HepG2 (cell line): Measurements from ENCODE around the gene RASSF4. TPM values are rescaled to one million over a fixed set of nuclear protein-coding genes. Genes with fewer than 3 reads are reported as not detected.
A peak's percentile ranks its signal among the peaks of the same experiment; 100 is the strongest.

Experiments used
- FOXK1 ChIP-seq: sonication (generic); formaldehyde crosslinking; IDR thresholded peaks from 2 replicates; pipeline ENCODE4 v1.4.0; 2020; ENCODE audit warnings: low read depth, missing genetic modification reagents, borderline replicate concordance
- GZF1 ChIP-seq: sonication (generic); formaldehyde crosslinking; IDR thresholded peaks from 2 replicates; pipeline ENCODE4 v1.5.1; 2020; ENCODE audit warnings: mild to moderate bottlenecking, missing genetic modification reagents
- HDAC2 ChIP-seq: sonication (generic); formaldehyde crosslinking; IDR thresholded peaks from 2 replicates; pipeline ENCODE4 v1.4.0; 2020; ENCODE audit warnings: missing genetic modification reagents
- HES4 ChIP-seq: sonication (generic); formaldehyde crosslinking; IDR thresholded peaks from 2 replicates; pipeline ENCODE4 v1.9.0; 2021; ENCODE audit warnings: mild to moderate bottlenecking, missing genetic modification reagents, borderline replicate concordance
- HNRNPK ChIP-seq: fragments of 200-400 bp; formaldehyde crosslinking; IDR thresholded peaks from 2 replicates; pipeline ENCODE4 v1.6.1; 2018; ENCODE audit warnings: low read length, low read depth, moderate library complexity, mild to moderate bottlenecking; ENCODE audit not compliant: poor library complexity, severe bottlenecking
- PHF20 ChIP-seq: sonication (generic); formaldehyde crosslinking; IDR thresholded peaks from 2 replicates; pipeline ENCODE4 v1.5.0; 2020; ENCODE audit warnings: mild to moderate bottlenecking, missing genetic modification reagents
- PHF8 ChIP-seq: sonication (generic); formaldehyde crosslinking; IDR thresholded peaks from 2 replicates; pipeline ENCODE4 v1.5.0; 2020; ENCODE audit warnings: missing genetic modification reagents
- RBM39 ChIP-seq: fragments of 200-400 bp; formaldehyde crosslinking; IDR thresholded peaks from one replicate; pipeline ENCODE4 v1.6.1; 2018; ENCODE audit warnings: antibody characterized with exemption, mild to moderate bottlenecking, low read depth, low read length; ENCODE audit not compliant: poor library complexity, severe bottlenecking
- SMARCE1 ChIP-seq: fragments of 450-650 bp; IDR thresholded peaks from 2 replicates; pipeline ENCODE4 v1.6.1; 2017; ENCODE audit warnings: borderline replicate concordance
- SRSF1 ChIP-seq: fragments of 200-400 bp; formaldehyde crosslinking; optimal IDR thresholded peaks from 2 replicates; pipeline ENCODE3; 2017; ENCODE audit warnings: mild to moderate bottlenecking, low read depth, low read length, moderate library complexity
- SUZ12 ChIP-seq: fragments of 150-350 bp; IDR thresholded peaks from 2 replicates; pipeline ENCODE4 v1.6.1; 2014; ENCODE audit warnings: low read depth, low read length
- TRAFD1 ChIP-seq: sonication (generic); formaldehyde crosslinking; IDR thresholded peaks from 2 replicates; pipeline ENCODE4 v1.5.1; 2020; ENCODE audit warnings: missing genetic modification reagents, mild to moderate bottlenecking, borderline replicate concordance
- ZFX ChIP-seq: sonication (generic); formaldehyde crosslinking; IDR thresholded peaks from 2 replicates; pipeline ENCODE4 v1.4.0; 2020; ENCODE audit warnings: mild to moderate bottlenecking, low read depth, missing genetic modification reagents, moderate library complexity
- ZNF354B ChIP-seq: sonication (generic); formaldehyde crosslinking; IDR thresholded peaks from 2 replicates; pipeline ENCODE4 v1.8.0; 2022; ENCODE audit warnings: mild to moderate bottlenecking, missing genetic modification reagents
- ZNF382 ChIP-seq: sonication (generic); formaldehyde crosslinking; IDR thresholded peaks from 2 replicates; pipeline ENCODE4 v1.5.0; 2020; ENCODE audit warnings: missing genetic modification reagents, mild to moderate bottlenecking, borderline replicate concordance
- ZNF430 ChIP-seq: sonication (generic); formaldehyde crosslinking; IDR thresholded peaks from 2 replicates; pipeline ENCODE4 v1.9.0; 2021; ENCODE audit warnings: mild to moderate bottlenecking, missing genetic modification reagents
- ZNF432 ChIP-seq: sonication (generic); formaldehyde crosslinking; IDR thresholded peaks from 2 replicates; pipeline ENCODE4 v1.5.0; 2020; ENCODE audit warnings: missing genetic modification reagents, mild to moderate bottlenecking, borderline replicate concordance
- ZNF597 ChIP-seq: sonication (generic); formaldehyde crosslinking; IDR thresholded peaks from 2 replicates; pipeline ENCODE4 v1.5.0; 2020; ENCODE audit warnings: missing genetic modification reagents
- ZSCAN22 ChIP-seq: sonication (generic); formaldehyde crosslinking; IDR thresholded peaks from 2 replicates; pipeline ENCODE4 v1.4.0; 2020; ENCODE audit warnings: mild to moderate bottlenecking, missing genetic modification reagents
- polyA plus RNA-seq, 8 experiments: library from polyadenylated mRNA; depleted of rRNA in 3 of 8; stranded (reverse) in 7 of 8; unstranded in 1 of 8; fragments of >200 nt; fragmentation: Illumina TruSeq in 4 of 8; extraction: Trizol in 4 of 8; gene quantifications; 2 replicates each; pipeline versions ENCODE4 v1.2.1 to v1.2.3, GENCODE V29; 2011 to 2016; ENCODE audit warnings: low read depth in 4 of 8, missing spikeins in 1 of 8, mixed read lengths in 1 of 8; ENCODE audit not compliant: insufficient read depth in 1 of 8
- total RNA-seq, 5 experiments: library from RNA; depleted of rRNA; stranded (reverse); fragments of >200 nt; fragmentation: Illumina TruSeq; extraction: Trizol; gene quantifications; 2 replicates each; pipeline ENCODE4 v1.2.3, GENCODE V29; 2016; ENCODE audit warnings: low read depth in 1 of 5
- TF ChIP-seq, protein P1 (sequence below): sonication (generic); formaldehyde crosslinking; conservative IDR thresholded peaks from 2 replicates; pipeline ENCODE4 v1.5.0; 2020; ENCODE audit warnings: missing genetic modification reagents
- TF ChIP-seq, protein P2 (sequence below): sonication (generic); formaldehyde crosslinking; IDR thresholded peaks from 2 replicates; pipeline ENCODE4 v1.4.0; 2020; ENCODE audit warnings: mild to moderate bottlenecking, missing genetic modification reagents
- TF ChIP-seq, protein P3 (sequence below): sonication (generic); formaldehyde crosslinking; IDR thresholded peaks from 2 replicates; pipeline ENCODE4 v1.4.0; 2020; ENCODE audit warnings: mild to moderate bottlenecking, missing genetic modification reagents
- TF ChIP-seq, protein P4 (sequence below): IDR thresholded peaks from 2 replicates; pipeline ENCODE4 v1.6.1; 2018; ENCODE audit warnings: missing genetic modification reagents

Gene RASSF4
- total and polyA plus RNA-seq, 2 of the 13 experiments (the other 11 are each of a cell fraction or from before 2014, with no cell fraction given), result 34.0 to 51.7 TPM

DNA sequence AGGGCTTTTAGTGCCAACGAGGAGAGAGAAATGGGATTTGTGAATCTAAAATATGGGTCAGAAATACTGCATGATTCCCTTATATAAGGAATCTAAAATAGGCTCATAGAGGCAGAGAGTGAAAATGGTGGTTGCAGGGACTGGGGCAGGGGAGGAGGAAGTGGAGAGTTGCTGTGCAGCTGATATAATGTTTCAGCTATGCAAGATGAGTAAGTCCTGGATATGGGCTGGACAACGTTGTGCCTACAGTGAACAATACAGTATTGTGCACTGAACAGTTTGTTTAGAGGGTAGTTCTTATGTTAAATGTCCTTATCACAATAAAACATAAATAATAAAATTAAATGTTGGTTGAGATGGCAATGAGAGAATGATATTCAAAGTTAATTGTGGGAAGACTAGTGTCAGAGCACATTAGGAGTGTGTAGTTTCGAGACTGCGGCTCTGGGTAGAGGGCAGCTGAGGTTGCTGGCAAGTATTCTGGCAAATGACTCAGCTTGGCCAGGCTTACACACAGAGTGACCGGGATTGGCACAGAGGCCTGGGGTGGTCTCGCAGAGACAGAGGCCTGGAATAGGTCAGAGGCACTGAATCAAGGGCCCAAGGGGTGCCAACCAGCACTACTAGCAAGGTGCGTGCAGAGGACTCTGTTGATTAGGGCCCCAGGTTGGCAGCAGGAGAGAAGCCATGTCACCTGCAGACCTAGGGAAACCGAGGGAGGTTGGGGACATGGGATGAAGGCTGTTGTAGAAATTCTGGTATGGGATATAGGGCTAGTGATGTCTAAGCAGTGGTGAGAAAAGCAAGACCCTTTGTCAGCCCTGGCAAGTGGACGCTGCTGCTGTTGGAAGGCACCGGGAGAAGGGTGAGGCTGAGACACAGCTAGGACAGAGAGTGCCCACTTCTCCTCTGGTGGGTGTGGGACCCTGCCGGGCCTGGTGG is 21.8 kb downstream of the RASSF4 start (continued):
- no peak for TF ChIP-seq TRAFD1 (CRISPR knock-in tag)
- no peak for TF ChIP-seq RBM39
- TF ChIP-seq, protein P1, sequence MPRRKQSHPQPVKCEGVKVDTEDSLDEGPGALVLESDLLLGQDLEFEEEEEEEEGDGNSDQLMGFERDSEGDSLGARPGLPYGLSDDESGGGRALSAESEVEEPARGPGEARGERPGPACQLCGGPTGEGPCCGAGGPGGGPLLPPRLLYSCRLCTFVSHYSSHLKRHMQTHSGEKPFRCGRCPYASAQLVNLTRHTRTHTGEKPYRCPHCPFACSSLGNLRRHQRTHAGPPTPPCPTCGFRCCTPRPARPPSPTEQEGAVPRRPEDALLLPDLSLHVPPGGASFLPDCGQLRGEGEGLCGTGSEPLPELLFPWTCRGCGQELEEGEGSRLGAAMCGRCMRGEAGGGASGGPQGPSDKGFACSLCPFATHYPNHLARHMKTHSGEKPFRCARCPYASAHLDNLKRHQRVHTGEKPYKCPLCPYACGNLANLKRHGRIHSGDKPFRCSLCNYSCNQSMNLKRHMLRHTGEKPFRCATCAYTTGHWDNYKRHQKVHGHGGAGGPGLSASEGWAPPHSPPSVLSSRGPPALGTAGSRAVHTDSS (CRISPR knock-in tag), result no peak
- no peak for TF ChIP-seq HDAC2 (CRISPR knock-in tag)
- TF ChIP-seq, protein P2, sequence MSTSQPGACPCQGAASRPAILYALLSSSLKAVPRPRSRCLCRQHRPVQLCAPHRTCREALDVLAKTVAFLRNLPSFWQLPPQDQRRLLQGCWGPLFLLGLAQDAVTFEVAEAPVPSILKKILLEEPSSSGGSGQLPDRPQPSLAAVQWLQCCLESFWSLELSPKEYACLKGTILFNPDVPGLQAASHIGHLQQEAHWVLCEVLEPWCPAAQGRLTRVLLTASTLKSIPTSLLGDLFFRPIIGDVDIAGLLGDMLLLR (CRISPR knock-in tag), result no peak
- no peak for TF ChIP-seq HNRNPK
- TF ChIP-seq ZFX (CRISPR knock-in tag), result no peak
- TF ChIP-seq SRSF1, result no peak
- TF ChIP-seq ZNF430 (CRISPR knock-in tag), result no peak; the same call in 1 of the 2 replicates
- TF ChIP-seq SUZ12, result no peak
- no peak for TF ChIP-seq ZNF597
- TF ChIP-seq ZSCAN22 (CRISPR knock-in tag), result no peak
- no peak for TF ChIP-seq PHF8 (CRISPR knock-in tag)
- TF ChIP-seq, protein P3, sequence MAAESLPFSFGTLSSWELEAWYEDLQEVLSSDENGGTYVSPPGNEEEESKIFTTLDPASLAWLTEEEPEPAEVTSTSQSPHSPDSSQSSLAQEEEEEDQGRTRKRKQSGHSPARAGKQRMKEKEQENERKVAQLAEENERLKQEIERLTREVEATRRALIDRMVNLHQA (CRISPR knock-in tag), result no peak
- TF ChIP-seq, protein P4, sequence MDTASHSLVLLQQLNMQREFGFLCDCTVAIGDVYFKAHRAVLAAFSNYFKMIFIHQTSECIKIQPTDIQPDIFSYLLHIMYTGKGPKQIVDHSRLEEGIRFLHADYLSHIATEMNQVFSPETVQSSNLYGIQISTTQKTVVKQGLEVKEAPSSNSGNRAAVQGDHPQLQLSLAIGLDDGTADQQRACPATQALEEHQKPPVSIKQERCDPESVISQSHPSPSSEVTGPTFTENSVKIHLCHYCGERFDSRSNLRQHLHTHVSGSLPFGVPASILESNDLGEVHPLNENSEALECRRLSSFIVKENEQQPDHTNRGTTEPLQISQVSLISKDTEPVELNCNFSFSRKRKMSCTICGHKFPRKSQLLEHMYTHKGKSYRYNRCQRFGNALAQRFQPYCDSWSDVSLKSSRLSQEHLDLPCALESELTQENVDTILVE (CRISPR knock-in tag), result no peak
- no peak for TF ChIP-seq ZNF432 (CRISPR knock-in tag)
- 0 out of 2 replicates have a peak, but pooled peaks have one; percentile 20 for TF ChIP-seq ZNF354B (CRISPR knock-in tag)
- no peak for TF ChIP-seq HES4 (CRISPR knock-in tag)
- TF ChIP-seq FOXK1 (CRISPR knock-in tag), result no peak
- TF ChIP-seq GZF1 (CRISPR knock-in tag), result no peak
- TF ChIP-seq ZNF382 (CRISPR knock-in tag), result no peak
- TF ChIP-seq SMARCE1, result no peak
- TF ChIP-seq PHF20, result no peak
